ENCODE measurements around the gene OR2AG2.
A peak's percentile ranks its signal among the peaks of the same experiment; 100 is the strongest.

OR2AG2 gene

GRCh38 chr11:6757373-6757967 lies 14.3 kb downstream of the OR2AG2 start:
- CTCF ChIA-PET, result interaction anchor here (0.5 to 1.0 kb wide), 11 partner anchors 9 to 1481 kb away, joined by 3 to 7 read pairs (median 3); no protein-coding TSS in a partner anchor
- peak; percentile 66 for TF ChIP-seq CTCF (conservative IDR thresholded peaks at IDR 0.05; ENCODE audit: low read depth)
- H3K27ac ChIP-seq, result no peak overlapping the region
- POLR2A ChIA-PET (ENCODE audit: low non-redundant PET), result no interaction called here
- DNase-seq (ENCODE audit: low spot score), result peak; percentile 22

GRCh38 chr11:6755953-6756347 lies 15.8 kb downstream of the OR2AG2 start:
- ChIA-PET CTCF (interaction anchor here (0.5 to 1.2 kb wide), 3 partner anchors 17 to 225 kb away, joined by 3 to 4 read pairs (median 3); no protein-coding TSS in a partner anchor), POLR2A (ENCODE audit: low non-redundant PET) (no interaction called here)
- no peak for TF ChIP-seq CTCF (conservative IDR thresholded peaks at IDR 0.05; ENCODE audit: low read depth)
- no peak overlapping the region for H3K27ac ChIP-seq
- DNase-seq (ENCODE audit: low spot score), result no peak

DNA sequence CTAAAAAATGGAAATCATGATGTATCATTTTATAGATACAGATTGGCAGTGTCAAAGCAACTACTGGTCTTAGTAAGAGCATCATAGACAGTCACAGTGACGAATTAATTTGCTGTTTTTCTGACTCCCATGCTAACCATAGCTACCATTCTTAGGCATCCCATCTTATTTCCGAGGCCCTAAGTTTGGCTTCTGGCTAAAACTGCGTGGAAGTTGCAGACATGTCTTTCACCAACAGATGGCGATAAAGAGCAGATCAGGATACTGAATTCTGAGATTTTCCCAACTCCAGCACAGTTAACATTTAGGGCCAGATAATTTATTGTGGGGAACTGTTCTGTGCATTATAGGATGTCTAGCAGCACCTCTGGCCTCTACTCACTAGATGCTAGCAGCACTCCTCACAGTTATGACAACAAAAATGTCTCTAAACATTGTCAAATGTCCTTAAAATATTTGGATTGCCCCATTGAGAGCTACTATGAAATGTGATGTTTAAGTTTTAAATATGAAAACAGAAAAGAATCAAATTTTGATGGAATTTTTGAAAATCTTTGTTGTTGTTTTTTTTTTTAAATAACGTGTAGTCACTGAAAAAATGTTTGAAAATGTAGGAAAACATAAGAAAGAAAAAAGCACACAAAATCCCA lies 16.3 kb downstream of the OR2AG2 start:
- POLR2A ChIA-PET (ENCODE audit: low non-redundant PET), result no interaction called here

DNA sequence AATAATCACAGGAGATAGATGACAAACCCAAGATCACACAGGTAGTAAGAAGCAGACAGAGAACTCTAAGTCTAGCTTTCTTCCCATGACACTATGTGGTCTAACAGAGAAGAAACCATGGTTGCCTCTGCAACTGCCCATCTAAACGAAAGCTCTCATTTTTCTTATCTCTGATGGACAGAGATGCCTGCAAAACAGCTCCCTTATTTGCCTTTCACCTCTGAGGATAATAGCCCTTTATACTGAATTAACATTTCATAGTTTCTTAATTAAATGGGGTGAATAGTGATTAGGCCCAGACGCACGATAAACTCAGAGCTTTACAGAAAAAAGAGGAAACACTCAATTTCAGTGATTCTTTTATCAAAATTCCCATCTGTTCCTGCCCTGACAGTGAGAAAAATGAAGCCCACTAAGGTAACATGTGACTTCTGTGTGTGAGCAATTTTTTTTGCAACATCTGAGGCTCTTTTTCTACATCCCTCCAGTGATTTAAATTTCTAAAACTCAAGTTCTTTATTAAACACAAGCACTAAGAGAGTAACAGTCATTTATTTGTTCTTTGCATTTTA lies 24.6 kb downstream of the OR2AG2 start:
- no peak for DNase-seq (ENCODE audit: low spot score)
- CTCF ChIA-PET, result interaction anchor here (0.6 to 1.2 kb wide), 4 partner anchors 9 to 623 kb away, joined by 3 to 8 read pairs (median 4); no protein-coding TSS in a partner anchor
- TF ChIP-seq CTCF (conservative IDR thresholded peaks at IDR 0.05; ENCODE audit: low read depth), result no peak
- POLR2A ChIA-PET (ENCODE audit: low non-redundant PET), result no interaction called here
- no peak overlapping the region for H3K27ac ChIP-seq

More for the DNA sequence above, 16.3 kb downstream of the OR2AG2 start:
- H3K27ac ChIP-seq, result no peak overlapping the region
- CTCF ChIA-PET, result interaction anchor here (0.5 to 1.2 kb wide), 8 partner anchors 17 to 1423 kb away, joined by 3 to 4 read pairs (median 3); no protein-coding TSS in a partner anchor
- TF ChIP-seq CTCF (conservative IDR thresholded peaks at IDR 0.05; ENCODE audit: low read depth), result peak; percentile 90
- peak; percentile 41 for DNase-seq (ENCODE audit: low spot score)

DNA sequence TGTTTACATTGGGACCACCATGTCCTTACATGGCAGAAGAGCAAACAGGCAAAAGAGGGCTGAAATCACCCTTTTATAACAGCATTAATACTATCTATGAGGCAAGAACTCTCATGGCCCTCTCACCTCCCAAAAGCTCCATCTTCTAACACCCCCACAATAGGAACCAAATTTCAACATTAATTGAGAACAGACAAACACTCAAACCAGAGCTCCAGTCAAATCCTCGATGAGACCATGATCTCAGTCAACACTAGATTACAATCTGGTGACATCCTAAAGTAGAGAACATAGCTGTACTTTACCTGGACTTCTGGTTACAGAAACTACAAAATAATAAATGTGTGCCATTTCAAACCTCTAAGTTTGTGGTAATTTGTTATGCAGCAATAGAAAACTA lies 25.1 kb downstream of the OR2AG2 start:
- ChIA-PET CTCF (interaction anchor here (1.1 to 1.2 kb wide), 2 partner anchors 9 to 623 kb away, joined by 3 to 6 read pairs; no protein-coding TSS in a partner anchor), POLR2A (ENCODE audit: low non-redundant PET) (no interaction called here)
- DNase-seq (ENCODE audit: low spot score), result no peak
- no peak overlapping the region for H3K27ac ChIP-seq
- TF ChIP-seq CTCF (conservative IDR thresholded peaks at IDR 0.05; ENCODE audit: low read depth), result no peak

DNA sequence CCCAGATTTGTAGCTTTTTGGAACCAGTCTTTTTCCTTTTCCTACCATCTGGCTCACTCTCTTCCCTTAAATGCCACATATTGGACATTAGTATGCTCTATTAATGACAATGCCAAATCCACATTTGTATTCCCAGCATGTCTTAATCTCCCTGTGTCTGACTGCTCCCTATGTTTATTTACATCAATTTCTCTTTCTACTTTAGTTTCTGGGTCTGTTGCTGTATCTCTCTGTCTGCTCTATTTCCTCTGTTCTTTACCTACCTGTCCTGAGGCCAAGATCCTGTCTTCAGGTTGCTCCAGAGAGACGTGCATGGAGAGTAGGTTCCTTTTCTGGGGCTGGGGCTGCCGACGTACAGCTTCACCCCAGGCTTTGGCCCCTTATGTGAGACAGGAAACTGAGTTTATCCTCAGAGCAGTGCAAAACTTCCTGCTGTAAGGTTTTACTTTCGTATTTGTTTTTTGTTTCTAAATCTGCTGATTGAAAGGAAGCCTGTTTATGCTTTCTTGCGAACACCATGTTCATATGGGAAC lies 25.6 kb downstream of the OR2AG2 start:
- POLR2A ChIA-PET (ENCODE audit: low non-redundant PET), result no interaction called here
- DNase-seq (ENCODE audit: low spot score), result no peak
- CTCF ChIA-PET, result interaction anchor here (0.6 to 1.2 kb wide), 4 partner anchors 8 to 624 kb away, joined by 3 to 6 read pairs (median 4); no protein-coding TSS in a partner anchor

More for the DNA sequence above, 25.6 kb downstream of the OR2AG2 start:
- no peak overlapping the region for H3K27ac ChIP-seq
- no peak for TF ChIP-seq CTCF (conservative IDR thresholded peaks at IDR 0.05; ENCODE audit: low read depth)

Measured in RWPE1 (cell line).